Loucy (cell line): Measurements from ENCODE around the gene TIPIN.

Experiments used
- H2AFZ ChIP-seq: fragments of 200-600 bp; sonication (generic); 2 replicates; pipeline ENCODE4 v1.6.0; 2016; ENCODE audit warnings: antibody characterized with exemption, mild to moderate bottlenecking, low read length, moderate library complexity
- H3F3A ChIP-seq: fragments of 200-600 bp; 2 replicates; pipeline ENCODE4 v1.6.0; 2016; ENCODE audit warnings: antibody characterized with exemption, low read depth, mild to moderate bottlenecking
- H3K27me3 ChIP-seq: fragments of 200-600 bp; sonication (generic); 2 replicates; pipeline ENCODE4 v1.6.1; 2014; ENCODE audit warnings: low read length, mild to moderate bottlenecking; ENCODE audit not compliant: insufficient read depth, poor library complexity, severe bottlenecking
- H3K36me3 ChIP-seq: fragments of 200-600 bp; sonication (generic); 2 replicates; pipeline ENCODE4 v1.6.1; 2016; ENCODE audit warnings: low read length; ENCODE audit not compliant: insufficient read depth
- H3K4me1 ChIP-seq: fragments of 200-600 bp; sonication (generic); 2 replicates; pipeline ENCODE4 v1.5.1; 2014; ENCODE audit warnings: low read length, mild to moderate bottlenecking; ENCODE audit not compliant: insufficient read depth, poor library complexity, severe bottlenecking
- H3K4me2 ChIP-seq: fragments of 200-600 bp; sonication (generic); 2 replicates; pipeline ENCODE4 v1.6.0; 2014; ENCODE audit warnings: antibody characterized with exemption, low read length, low read depth, mild to moderate bottlenecking; ENCODE audit not compliant: poor library complexity, severe bottlenecking
- H3K4me3 ChIP-seq: fragments of 200-600 bp; sonication (generic); 2 replicates; pipeline ENCODE4 v1.5.1; 2014; ENCODE audit warnings: low read length, mild to moderate bottlenecking, mixed read lengths; ENCODE audit not compliant: poor library complexity, severe bottlenecking
- H3K79me2 ChIP-seq: fragments of 200-600 bp; sonication (generic); 2 replicates; pipeline ENCODE4 v1.6.1; 2014; ENCODE audit warnings: low read length; ENCODE audit not compliant: insufficient read depth
- H3K9ac ChIP-seq: fragments of 200-600 bp; sonication (generic); 2 replicates; pipeline ENCODE4 v1.6.0; 2014; ENCODE audit warnings: mild to moderate bottlenecking, low read depth, low read length, moderate library complexity; ENCODE audit not compliant: poor library complexity, severe bottlenecking
- H3K9me2 ChIP-seq: fragments of 200-600 bp; sonication (generic); replicated peaks from 2 replicates; pipeline ENCODE4 v1.6.1; 2016; ENCODE audit warnings: low read depth, low read length, mixed read lengths
- H3K9me3 ChIP-seq: fragments of 200-600 bp; sonication (generic); 2 replicates; pipeline ENCODE4 v1.6.1; 2014; ENCODE audit warnings: mild to moderate bottlenecking, antibody characterized with exemption, low read length, low read depth; ENCODE audit not compliant: insufficient read depth
- H4K20me1 ChIP-seq: fragments of 200-600 bp; sonication (generic); 2 replicates; pipeline ENCODE4 v1.6.0; 2014; ENCODE audit warnings: antibody characterized with exemption, low read length, mild to moderate bottlenecking; ENCODE audit not compliant: insufficient read depth, poor library complexity, severe bottlenecking
- EZH2phosphoT487 ChIP-seq: fragments of 200-600 bp; IDR thresholded peaks from 2 replicates; pipeline ENCODE4 v1.6.1; 2018; ENCODE audit warnings: antibody characterized with exemption, mild to moderate bottlenecking, moderate library complexity, borderline replicate concordance
- TF ChIP-seq, protein P1 (sequence below): fragments of 200-600 bp; sonication (generic); conservative IDR thresholded peaks from 2 replicates; pipeline ENCODE4 v1.5.1; 2014; ENCODE audit warnings: mild to moderate bottlenecking, antibody characterized with exemption, low read length

The TIPIN gene

DNA sequence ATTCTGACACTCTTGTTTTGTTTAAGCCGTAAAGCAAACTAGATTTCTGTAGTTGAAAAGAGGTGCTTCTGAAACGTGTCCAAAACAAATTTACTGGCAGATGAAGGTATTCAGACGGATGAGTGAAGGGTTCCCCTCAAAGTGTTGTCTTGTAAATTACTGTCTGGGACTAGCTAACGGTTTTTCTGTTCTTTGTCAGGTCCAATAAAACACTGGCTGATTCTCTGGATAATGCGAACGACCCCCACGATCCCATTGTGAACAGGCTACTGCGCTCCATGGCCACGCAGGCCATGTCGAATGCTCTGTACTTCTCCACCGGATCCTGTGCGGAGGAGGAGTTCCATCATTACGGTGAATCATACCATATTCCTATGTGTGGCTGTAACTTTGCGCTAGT lies 27.7 kb downstream of the TIPIN start:
- Histone ChIP-seq H2AFZ (no peak overlapping the region), H3K9me3 (no peaks in the 10 kb centered on the region), H3K4me3 (no peak overlapping the region), H3K79me2 (no peaks in the 10 kb centered on the region), H3K9ac (no peak overlapping the region), H3F3A (no peaks in the 10 kb centered on the region), H3K4me1 (no peaks in the 10 kb centered on the region), H3K9me2 (no peaks in the 10 kb centered on the region), H3K4me2 (no peak overlapping the region), H4K20me1 (no peaks in the 10 kb centered on the region), H3K36me3 (peaks cover 71% of the 10 kb centered on the region; the same call in 1 of the 2 replicates), H3K27me3 (no peaks in the 10 kb centered on the region)
- TF ChIP-seq, protein P1, sequence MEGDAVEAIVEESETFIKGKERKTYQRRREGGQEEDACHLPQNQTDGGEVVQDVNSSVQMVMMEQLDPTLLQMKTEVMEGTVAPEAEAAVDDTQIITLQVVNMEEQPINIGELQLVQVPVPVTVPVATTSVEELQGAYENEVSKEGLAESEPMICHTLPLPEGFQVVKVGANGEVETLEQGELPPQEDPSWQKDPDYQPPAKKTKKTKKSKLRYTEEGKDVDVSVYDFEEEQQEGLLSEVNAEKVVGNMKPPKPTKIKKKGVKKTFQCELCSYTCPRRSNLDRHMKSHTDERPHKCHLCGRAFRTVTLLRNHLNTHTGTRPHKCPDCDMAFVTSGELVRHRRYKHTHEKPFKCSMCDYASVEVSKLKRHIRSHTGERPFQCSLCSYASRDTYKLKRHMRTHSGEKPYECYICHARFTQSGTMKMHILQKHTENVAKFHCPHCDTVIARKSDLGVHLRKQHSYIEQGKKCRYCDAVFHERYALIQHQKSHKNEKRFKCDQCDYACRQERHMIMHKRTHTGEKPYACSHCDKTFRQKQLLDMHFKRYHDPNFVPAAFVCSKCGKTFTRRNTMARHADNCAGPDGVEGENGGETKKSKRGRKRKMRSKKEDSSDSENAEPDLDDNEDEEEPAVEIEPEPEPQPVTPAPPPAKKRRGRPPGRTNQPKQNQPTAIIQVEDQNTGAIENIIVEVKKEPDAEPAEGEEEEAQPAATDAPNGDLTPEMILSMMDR, result no peak
- TF ChIP-seq EZH2phosphoT487, result no peak

DNA sequence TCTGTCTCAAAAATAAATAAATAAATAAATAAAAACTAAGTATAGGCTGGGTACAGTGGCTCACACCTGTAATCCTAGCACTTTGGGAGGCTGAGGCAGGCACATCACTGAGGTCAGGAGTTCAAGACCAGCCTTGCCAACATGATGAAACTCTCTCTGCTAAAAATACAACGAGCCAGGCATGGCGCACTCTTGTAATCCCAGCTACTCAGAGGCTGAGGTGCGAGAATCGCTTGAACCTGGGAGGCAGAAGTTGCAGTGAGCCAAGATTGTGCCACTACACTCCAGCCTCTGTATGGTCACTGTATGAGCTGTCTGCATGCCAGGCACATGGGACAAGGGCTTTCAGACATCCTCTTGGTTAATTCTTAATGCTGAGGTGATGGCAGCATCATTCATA lies 28.7 kb downstream of the TIPIN start:
- no peak overlapping the region for H2AFZ ChIP-seq
- no peaks in the 10 kb centered on the region for H3K4me1 ChIP-seq
- no peaks in the 10 kb centered on the region for H4K20me1 ChIP-seq
- no peaks in the 10 kb centered on the region for H3F3A ChIP-seq
- no peaks in the 10 kb centered on the region for H3K9me3 ChIP-seq
- TF ChIP-seq, protein P1, result no peak
- no peak for TF ChIP-seq EZH2phosphoT487
- H3K9ac ChIP-seq, result no peak overlapping the region
- H3K9me2 ChIP-seq, result no peaks in the 10 kb centered on the region
- no peak overlapping the region for H3K4me2 ChIP-seq
- H3K36me3 ChIP-seq, result peaks cover 72% of the 10 kb centered on the region; the same call in 1 of the 2 replicates
- no peaks in the 10 kb centered on the region for H3K79me2 ChIP-seq
- no peak overlapping the region for H3K4me3 ChIP-seq
- no peaks in the 10 kb centered on the region for H3K27me3 ChIP-seq

DNA sequence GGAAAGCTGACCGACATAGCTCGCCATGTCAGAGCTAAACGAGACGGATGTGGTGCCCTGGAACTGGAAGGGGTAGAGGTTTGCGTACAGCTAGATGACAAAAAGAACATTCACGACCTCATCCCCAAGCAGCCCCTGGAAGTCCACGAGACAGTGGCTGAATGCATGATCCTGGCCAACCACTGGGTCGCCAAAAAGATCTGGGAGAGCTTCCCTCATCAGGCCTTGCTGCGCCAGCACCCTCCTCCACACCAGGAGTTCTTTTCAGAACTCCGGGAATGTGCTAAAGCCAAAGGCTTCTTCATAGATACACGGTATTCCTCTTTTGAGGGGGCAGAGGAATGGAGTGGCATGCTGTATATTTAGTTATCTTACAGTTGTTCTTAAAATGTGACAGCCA lies 30.4 kb downstream of the TIPIN start:
- no peaks in the 10 kb centered on the region for H3K27me3 ChIP-seq
- H3K36me3 ChIP-seq, result peaks cover 84% of the 10 kb centered on the region; the same call in 1 of the 2 replicates

More for the DNA sequence above, 30.4 kb downstream of the TIPIN start:
- Histone ChIP-seq H3K9ac (no peak overlapping the region), H4K20me1 (no peaks in the 10 kb centered on the region), H3K4me2 (no peak overlapping the region), H3K9me3 (no peaks in the 10 kb centered on the region), H3K9me2 (no peaks in the 10 kb centered on the region), H3K79me2 (no peaks in the 10 kb centered on the region), H2AFZ (no peak overlapping the region), H3K4me3 (no peak overlapping the region), H3F3A (no peaks in the 10 kb centered on the region), H3K4me1 (no peaks in the 10 kb centered on the region)
- TF ChIP-seq, protein P1, result no peak
- no peak for TF ChIP-seq EZH2phosphoT487
